OCI-LY3 (cell line): Measurements from ENCODE around the gene SLC39A6.
"Not testable (repeated sequence)": the region's sequence is repeated elsewhere in the genome, so short reads cannot be mapped to it uniquely, and the experiment has no call there.

Source experiments
- H2AFZ ChIP-seq: fragments of 200-600, 300-600 bp; shearing (Covaris generic); 2 replicates; pipeline ENCODE4 v1.6.0; 2014; ENCODE audit warnings: antibody characterized with exemption, low read depth, low read length
- H3K27ac ChIP-seq: fragments of 200-600, 300-600 bp; sonication (generic); 2 replicates; pipeline ENCODE4 v1.5.1; 2014; ENCODE audit warnings: mild to moderate bottlenecking, low read length, moderate library complexity, mixed read lengths
- H3K27me3 ChIP-seq: fragments of 200-600, 300-600 bp; sonication (generic); 2 replicates; pipeline ENCODE4 v1.6.1; 2014; ENCODE audit warnings: low read depth, low read length, mixed read lengths
- H3K36me3 ChIP-seq: fragments of 200-600, 300-600 bp; sonication (generic); replicated peaks from 2 replicates; pipeline ENCODE3; 2014; ENCODE audit warnings: low read depth, low read length, mixed read lengths
- H3K4me1 ChIP-seq: fragments of 300-600, 200-600 bp; sonication (generic); 2 replicates; pipeline ENCODE4 v1.6.1; 2014; ENCODE audit warnings: low read length, mixed read lengths
- H3K4me2 ChIP-seq: fragments of 200-600, 300-600 bp; sonication (generic); 2 replicates; pipeline ENCODE4 v1.6.1; 2014; ENCODE audit warnings: low read length, mixed read lengths
- H3K4me3 ChIP-seq: fragments of 300-600, 200-600 bp; sonication (generic); 2 replicates; pipeline ENCODE4 v1.5.1; 2014; ENCODE audit warnings: antibody characterized with exemption, mild to moderate bottlenecking, low read length, moderate library complexity
- H3K79me2 ChIP-seq: fragments of 300-600, 200-600 bp; shearing (Covaris generic); 2 replicates; pipeline ENCODE4 v1.6.1; 2014; ENCODE audit warnings: mild to moderate bottlenecking, low read length, mixed read lengths
- H3K9ac ChIP-seq: fragments of 300-600, 200-600 bp; shearing (Covaris generic); 2 replicates; pipeline ENCODE4 v1.6.0; 2014; ENCODE audit warnings: mild to moderate bottlenecking, low read length, moderate library complexity
- H3K9me3 ChIP-seq: fragments of 200-600, 300-600 bp; shearing (Covaris generic); 2 replicates; pipeline ENCODE4 v1.6.1; 2014; ENCODE audit warnings: low read length, mixed read lengths; ENCODE audit not compliant: insufficient read depth
- H4K20me1 ChIP-seq: fragments of 200-600, 300-600 bp; sonication (generic); 2 replicates; pipeline ENCODE4 v1.6.1; 2016; ENCODE audit warnings: low read length, mixed read lengths; ENCODE audit not compliant: insufficient read depth
- CTCF ChIP-seq: fragments of 200-600, 300-600 bp; sonication (generic); IDR thresholded peaks from 2 replicates; pipeline ENCODE4 v1.5.1; 2014; ENCODE audit warnings: antibody characterized with exemption, low read length, low read depth
- EZH2phosphoT487 ChIP-seq: fragments of 200-600 bp; shearing (Covaris generic); IDR thresholded peaks from 2 replicates; pipeline ENCODE4 v1.6.1; 2018; ENCODE audit warnings: antibody characterized with exemption, mixed run types, low read depth

Gene SLC39A6

DNA sequence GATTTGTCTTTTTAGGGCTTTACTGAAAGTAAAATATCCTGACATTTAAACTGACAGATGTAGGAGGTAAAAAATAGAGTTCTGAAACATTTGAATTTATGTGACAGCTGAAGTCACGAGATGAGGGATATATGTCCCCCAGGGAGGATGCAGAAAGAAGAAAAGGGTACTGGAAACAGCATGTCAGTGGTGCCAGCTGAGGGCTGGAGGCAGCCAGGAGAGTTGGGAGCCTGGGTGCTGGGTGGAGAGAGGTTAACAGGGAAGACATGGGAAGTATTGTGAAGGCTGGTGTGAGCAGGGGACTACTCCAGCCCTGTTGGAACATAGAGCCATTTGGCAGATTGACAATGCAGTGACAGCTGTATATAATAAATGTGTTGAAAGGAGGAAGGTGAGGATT lies 46.3 kb upstream of the SLC39A6 start:
- Histone ChIP-seq H3K4me1 (peaks cover 13% of the 10 kb centered on the region), H3K27ac (no peak overlapping the region)

GRCh38 chr18:36169938-36170337 lies 40.8 kb upstream of the SLC39A6 start:
- Histone ChIP-seq H3K4me2 (no peak overlapping the region), H3K4me3 (no peak overlapping the region), H3K36me3 (peaks cover 50% of the 10 kb centered on the region), H3K27me3 (no peaks in the 10 kb centered on the region), H2AFZ (no peak overlapping the region), H4K20me1 (no peaks in the 10 kb centered on the region), H3K4me1 (no peaks in the 10 kb centered on the region), H3K9me3 (no peaks in the 10 kb centered on the region), H3K9ac (no peak overlapping the region), H3K79me2 (no peaks in the 10 kb centered on the region), H3K27ac (no peak overlapping the region)
- TF ChIP-seq EZH2phosphoT487 (no peak), CTCF (no peak)

More for the DNA sequence above, 46.3 kb upstream of the SLC39A6 start:
- H3K79me2 ChIP-seq = no peaks in the 10 kb centered on the region
- no peak overlapping the region for H2AFZ ChIP-seq
- peaks cover 3% of the 10 kb centered on the region; the same call in 1 of the 2 replicates for H4K20me1 ChIP-seq
- no peaks in the 10 kb centered on the region for H3K27me3 ChIP-seq
- no peak overlapping the region for H3K4me2 ChIP-seq
- H3K4me3 ChIP-seq = no peak overlapping the region
- H3K9me3 ChIP-seq = no peaks in the 10 kb centered on the region
- H3K9ac ChIP-seq = no peak overlapping the region
- TF ChIP-seq EZH2phosphoT487 (no peak), CTCF (no peak)
- H3K36me3 ChIP-seq = peaks cover 48% of the 10 kb centered on the region

DNA sequence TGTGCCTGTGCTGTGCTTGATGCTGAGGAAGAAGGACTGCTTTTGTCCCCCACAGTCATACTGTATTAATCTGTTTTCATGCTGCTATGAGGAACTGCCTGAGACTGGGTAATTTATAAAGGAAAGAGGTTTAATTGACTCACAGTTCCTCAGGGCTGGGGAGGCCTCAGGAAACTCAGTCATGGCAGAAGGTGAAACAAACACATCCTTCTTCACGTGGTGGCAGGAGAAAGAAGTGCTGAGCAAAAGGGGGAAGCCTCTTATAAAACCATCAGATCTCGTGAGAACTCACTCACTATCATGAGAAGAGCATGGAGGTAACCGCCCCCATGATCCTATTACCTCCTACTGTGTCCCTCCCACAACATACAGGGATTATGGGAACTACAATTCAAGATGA lies 39.2 kb upstream of the SLC39A6 start:
- H3K27me3 ChIP-seq, H3K27ac ChIP-seq, H3K9me3 ChIP-seq, H3K4me3 ChIP-seq, H4K20me1 ChIP-seq, H3K9ac ChIP-seq, H2AFZ ChIP-seq, H3K4me2 ChIP-seq, H3K4me1 ChIP-seq, H3K79me2 ChIP-seq: not testable (repeated sequence)
- H3K36me3 ChIP-seq = peaks cover 58% of the 10 kb centered on the region

DNA sequence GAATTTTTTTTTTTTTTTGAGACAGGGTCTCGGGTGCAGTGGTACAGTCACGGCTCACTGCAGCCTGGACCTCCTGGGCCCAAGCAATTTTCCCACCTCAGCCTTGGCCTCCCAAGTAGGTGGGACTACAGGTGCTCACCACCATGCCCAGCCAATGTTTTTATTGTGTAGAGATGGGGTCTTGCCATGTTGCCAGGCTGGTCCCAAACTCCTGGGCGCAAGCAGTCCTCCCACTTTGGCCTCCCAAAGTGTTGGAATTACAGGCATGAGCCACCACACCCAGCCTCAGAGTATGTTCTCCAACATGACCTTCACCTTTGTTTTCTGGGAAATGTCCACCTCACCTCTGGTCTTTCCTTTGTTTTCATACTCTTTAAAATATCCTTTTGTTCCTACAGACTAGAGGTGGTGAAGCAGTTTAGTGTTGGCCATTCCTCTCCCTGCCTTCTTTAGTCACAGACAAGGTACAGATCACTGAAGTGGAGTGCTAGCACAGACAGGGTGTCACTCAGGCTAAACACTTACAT lies 38.6 kb upstream of the SLC39A6 start:
- TF ChIP-seq CTCF = no peak
- Histone ChIP-seq H3K4me1 (no peaks in the 10 kb centered on the region), H2AFZ (no peak overlapping the region), H3K9me3 (no peaks in the 10 kb centered on the region), H4K20me1 (no peaks in the 10 kb centered on the region), H3K79me2 (no peaks in the 10 kb centered on the region), H3K4me3 (no peak overlapping the region), H3K4me2 (no peak overlapping the region), H3K27ac (no peak overlapping the region), H3K36me3 (peaks cover 55% of the 10 kb centered on the region), H3K27me3 (no peaks in the 10 kb centered on the region), H3K9ac (no peak overlapping the region)

DNA sequence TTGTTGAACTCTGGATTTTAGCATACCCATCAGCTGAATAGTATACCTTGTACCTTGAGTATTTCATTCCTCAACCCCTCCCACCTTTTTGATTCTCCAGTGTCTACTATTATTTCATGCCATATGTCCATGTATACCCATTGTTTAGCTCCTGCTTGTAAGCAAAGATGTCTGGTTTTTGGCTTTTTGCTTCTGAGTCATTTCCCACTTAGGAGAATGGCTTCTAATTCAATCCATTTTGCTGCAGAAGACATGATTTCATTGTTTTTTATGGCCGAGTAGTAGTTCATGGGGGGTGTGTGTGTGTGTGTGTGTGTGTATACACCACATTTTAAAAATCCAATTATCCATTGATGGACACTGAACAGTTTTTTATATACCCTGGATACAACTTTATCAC lies 33.8 kb upstream of the SLC39A6 start:
- peaks cover 57% of the 10 kb centered on the region for H3K36me3 ChIP-seq

More for the DNA sequence above, 33.8 kb upstream of the SLC39A6 start:
- Histone ChIP-seq H3K9ac (no peak overlapping the region), H3K4me3 (no peak overlapping the region), H3K27me3 (no peaks in the 10 kb centered on the region), H3K9me3 (no peaks in the 10 kb centered on the region), H3K4me1 (peaks cover 4% of the 10 kb centered on the region; the same call in 1 of the 2 replicates), H3K27ac (no peak overlapping the region), H4K20me1 (no peaks in the 10 kb centered on the region), H3K79me2 (0 out of 2 replicates have a peak, but pooled peaks cover 4% of the 10 kb centered on the region), H2AFZ (no peak overlapping the region), H3K4me2 (no peak overlapping the region)
- TF ChIP-seq CTCF = no peak
